Measurements from ENCODE around the gene ZDHHC6.
A peak's percentile ranks its signal among the peaks of the same experiment; 100 is the strongest.

ZDHHC6 gene, protein sequence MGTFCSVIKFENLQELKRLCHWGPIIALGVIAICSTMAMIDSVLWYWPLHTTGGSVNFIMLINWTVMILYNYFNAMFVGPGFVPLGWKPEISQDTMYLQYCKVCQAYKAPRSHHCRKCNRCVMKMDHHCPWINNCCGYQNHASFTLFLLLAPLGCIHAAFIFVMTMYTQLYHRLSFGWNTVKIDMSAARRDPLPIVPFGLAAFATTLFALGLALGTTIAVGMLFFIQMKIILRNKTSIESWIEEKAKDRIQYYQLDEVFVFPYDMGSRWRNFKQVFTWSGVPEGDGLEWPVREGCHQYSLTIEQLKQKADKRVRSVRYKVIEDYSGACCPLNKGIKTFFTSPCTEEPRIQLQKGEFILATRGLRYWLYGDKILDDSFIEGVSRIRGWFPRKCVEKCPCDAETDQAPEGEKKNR

DNA sequence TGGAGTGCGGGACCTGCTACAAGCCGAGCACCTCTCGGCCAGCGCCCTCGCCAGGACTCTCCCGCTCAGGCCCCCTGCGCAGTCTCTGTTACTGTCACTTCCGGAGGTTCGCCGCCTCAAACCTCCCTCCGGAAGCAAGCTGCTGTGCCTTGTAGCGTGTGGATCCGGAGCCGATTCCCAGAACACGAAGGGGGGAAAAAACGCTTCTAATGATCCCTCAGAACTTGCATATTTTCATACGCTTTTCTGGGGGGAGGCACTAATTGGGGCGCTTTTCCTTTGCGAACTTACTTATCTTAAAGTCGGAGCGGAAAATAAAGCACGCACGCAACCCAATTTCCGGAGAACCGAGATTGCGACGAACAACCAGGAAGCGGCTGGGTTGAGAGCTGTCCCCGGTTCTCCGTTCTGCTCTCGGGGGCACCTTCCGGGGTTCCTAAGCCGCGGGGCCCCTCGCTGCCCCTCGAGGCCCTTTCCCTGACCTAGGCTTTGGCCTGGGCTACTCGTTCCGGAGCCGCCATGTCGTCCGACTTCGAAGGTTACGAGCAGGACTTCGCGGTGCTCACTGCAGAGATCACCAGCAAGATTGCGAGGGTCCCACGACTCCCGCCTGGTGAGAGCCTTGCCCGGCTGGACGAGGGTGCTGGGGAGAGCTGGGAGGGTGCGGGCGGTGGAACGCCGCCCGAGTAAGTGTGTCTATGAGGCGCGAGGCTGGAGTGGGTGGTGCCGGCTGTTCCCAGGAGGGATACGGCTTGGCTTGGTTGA, at the start of gene ZDHHC6, which contains the start of gene VTI1A:
TSS of gene ZDHHC6 (minus strand) at position 60 of the 765 bp plus-strand sequence. CDS start 1,478 bp downstream, outside the sequence.
TSS of gene VTI1A (plus strand) at position 361 of the 765 bp plus-strand sequence. CDS start at position 520, 159 bp downstream.
- TF ChIP-seq, protein P1, sequence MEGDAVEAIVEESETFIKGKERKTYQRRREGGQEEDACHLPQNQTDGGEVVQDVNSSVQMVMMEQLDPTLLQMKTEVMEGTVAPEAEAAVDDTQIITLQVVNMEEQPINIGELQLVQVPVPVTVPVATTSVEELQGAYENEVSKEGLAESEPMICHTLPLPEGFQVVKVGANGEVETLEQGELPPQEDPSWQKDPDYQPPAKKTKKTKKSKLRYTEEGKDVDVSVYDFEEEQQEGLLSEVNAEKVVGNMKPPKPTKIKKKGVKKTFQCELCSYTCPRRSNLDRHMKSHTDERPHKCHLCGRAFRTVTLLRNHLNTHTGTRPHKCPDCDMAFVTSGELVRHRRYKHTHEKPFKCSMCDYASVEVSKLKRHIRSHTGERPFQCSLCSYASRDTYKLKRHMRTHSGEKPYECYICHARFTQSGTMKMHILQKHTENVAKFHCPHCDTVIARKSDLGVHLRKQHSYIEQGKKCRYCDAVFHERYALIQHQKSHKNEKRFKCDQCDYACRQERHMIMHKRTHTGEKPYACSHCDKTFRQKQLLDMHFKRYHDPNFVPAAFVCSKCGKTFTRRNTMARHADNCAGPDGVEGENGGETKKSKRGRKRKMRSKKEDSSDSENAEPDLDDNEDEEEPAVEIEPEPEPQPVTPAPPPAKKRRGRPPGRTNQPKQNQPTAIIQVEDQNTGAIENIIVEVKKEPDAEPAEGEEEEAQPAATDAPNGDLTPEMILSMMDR (IDR thresholded peaks at IDR 0.05; ENCODE audit: extremely low read depth, missing control alignments) = no peak
- DNase-seq (ENCODE audit: low spot score) = peak; percentile 85

DNA sequence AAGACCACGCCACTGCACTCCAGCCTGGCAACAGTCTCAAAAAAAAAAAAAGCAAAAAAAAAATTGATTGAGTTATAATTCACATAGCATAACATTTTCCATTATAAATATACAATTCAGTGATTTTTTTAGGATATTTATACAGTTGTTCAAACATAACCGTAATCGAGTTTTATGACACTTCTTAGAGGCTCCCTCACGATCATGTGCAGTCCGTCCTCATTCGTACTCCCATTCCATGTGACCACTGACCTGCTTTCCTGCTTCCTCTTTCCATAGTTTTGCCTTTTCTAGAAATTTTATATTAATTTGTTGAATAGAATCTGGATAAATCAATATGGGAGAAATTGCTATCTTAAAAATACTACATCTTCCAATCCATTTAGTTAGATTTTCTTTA, 46.0 kb upstream of the ZDHHC6 start:
- TF ChIP-seq, protein P1 (IDR thresholded peaks at IDR 0.05; ENCODE audit: extremely low read depth, missing control alignments) = no peak
- DNase-seq (ENCODE audit: low spot score) = no peak

DNA sequence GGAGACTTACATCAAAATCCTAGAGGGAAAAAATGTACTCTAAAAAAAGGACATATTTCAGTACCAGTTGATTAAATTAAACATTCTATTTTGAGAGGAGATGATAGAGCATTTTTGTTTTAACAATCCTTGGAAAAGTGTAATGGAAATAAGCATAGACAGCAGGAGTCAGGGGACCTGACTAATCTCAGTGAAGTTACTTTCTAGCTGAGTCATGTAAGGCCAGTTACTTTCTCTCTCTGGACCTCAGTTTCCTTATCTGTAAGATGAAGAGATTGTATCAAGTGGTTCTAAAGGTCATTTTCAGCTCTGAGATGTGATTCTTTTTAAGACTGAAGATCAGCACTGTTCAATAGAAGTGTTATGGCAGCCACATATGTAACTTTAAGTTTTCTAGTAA, 44.4 kb upstream of the ZDHHC6 start:
- TF ChIP-seq, protein P1 (IDR thresholded peaks at IDR 0.05; ENCODE audit: extremely low read depth, missing control alignments) = no peak
- no peak for DNase-seq (ENCODE audit: low spot score)

DNA sequence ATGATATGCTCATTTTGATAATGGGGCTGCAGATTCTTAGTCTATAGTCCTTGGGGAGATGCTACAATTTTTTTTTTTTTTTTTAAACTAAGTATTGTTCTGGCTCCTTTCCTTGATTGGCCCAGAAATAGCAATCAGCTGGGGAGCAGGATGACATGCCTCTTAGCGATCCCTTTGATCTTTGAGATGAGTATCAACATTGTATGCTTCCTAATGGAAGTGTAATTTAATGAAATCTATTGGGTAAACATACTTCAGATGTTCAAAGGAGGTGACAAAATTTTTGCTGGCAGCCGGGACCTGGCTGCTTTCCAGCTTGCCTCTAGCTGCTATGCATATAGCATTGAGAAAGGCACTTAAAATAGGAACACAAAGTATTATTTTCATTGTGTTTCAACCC, 43.8 kb upstream of the ZDHHC6 start:
- TF ChIP-seq, protein P1 (IDR thresholded peaks at IDR 0.05; ENCODE audit: extremely low read depth, missing control alignments) = no peak
- DNase-seq (ENCODE audit: low spot score) = no peak

DNA sequence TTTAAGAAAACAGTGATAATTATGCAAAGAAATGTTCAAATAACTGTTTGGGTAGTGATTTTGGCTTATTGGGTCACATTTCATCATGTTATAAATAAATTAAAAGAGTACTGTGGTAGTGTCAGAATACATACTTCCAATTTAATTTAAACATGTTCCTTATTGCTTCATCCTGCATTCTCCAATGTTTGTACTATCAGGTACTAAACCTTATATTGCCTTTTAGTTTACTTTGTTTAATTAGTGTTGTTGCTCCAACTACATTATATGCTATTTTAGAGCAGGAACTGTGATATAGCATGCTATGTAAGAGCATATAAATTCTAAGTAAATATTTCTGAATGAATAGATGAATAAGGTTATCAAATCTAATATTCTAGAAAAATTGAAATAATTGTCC, 41.2 kb upstream of the ZDHHC6 start:
- DNase-seq (ENCODE audit: low spot score) = no peak
- TF ChIP-seq, protein P1 (IDR thresholded peaks at IDR 0.05; ENCODE audit: extremely low read depth, missing control alignments) = no peak

DNA sequence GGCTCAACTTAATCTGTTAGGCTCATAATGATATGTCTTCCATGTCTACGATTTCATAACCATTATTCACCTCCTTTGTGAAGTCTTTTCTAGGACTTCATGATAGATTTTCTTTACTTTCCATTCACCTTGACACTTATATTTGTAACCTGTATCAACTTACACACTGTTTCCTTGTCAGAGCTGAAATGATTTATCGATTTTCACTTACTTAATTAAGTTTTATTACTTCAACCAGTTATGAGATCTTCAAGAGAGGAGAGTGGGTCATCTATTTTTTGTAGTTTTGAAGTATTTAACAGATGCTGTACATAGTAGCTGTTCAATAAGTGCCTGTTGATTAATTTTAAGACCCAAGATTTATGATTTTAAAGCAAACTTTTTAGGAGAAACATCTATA, 37.7 kb upstream of the ZDHHC6 start:
- no peak for DNase-seq (ENCODE audit: low spot score)
- TF ChIP-seq, protein P1 (IDR thresholded peaks at IDR 0.05; ENCODE audit: extremely low read depth, missing control alignments) = no peak

DNA sequence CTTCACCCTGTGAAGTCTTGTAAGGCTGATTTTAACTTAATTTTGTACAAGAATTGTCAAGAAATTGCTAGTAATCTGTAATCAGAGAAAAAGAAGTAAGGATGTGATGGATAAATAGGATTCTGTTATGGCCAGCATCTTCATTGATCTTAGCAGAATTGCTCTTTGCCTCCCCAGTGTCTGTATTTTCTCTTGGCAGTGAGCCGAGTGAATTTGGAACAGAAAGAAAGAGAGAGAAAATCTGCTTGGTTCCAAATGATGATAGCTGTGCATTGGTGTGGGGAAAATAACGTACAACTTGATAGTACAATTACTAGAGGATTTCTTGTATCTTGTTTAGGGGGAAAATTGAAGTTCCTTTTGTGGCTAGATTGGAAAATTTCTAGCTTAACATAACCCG, 34.9 kb upstream of the ZDHHC6 start:
- no peak for DNase-seq (ENCODE audit: low spot score)
- TF ChIP-seq, protein P1 (IDR thresholded peaks at IDR 0.05; ENCODE audit: extremely low read depth, missing control alignments) = no peak
